HG03558 (cell line): ENCODE measurements around the gene OAF.

Experiments used
- ATAC-seq: cut with Tn5 transposase; IDR thresholded peaks from one replicate; pipeline ENCODE4 v1.9.1; 2021; ENCODE audit warnings: moderate number of reproducible peaks; ENCODE audit not compliant: unreplicated experiment; ENCODE audit errors: extremely low read depth

Gene OAF

DNA sequence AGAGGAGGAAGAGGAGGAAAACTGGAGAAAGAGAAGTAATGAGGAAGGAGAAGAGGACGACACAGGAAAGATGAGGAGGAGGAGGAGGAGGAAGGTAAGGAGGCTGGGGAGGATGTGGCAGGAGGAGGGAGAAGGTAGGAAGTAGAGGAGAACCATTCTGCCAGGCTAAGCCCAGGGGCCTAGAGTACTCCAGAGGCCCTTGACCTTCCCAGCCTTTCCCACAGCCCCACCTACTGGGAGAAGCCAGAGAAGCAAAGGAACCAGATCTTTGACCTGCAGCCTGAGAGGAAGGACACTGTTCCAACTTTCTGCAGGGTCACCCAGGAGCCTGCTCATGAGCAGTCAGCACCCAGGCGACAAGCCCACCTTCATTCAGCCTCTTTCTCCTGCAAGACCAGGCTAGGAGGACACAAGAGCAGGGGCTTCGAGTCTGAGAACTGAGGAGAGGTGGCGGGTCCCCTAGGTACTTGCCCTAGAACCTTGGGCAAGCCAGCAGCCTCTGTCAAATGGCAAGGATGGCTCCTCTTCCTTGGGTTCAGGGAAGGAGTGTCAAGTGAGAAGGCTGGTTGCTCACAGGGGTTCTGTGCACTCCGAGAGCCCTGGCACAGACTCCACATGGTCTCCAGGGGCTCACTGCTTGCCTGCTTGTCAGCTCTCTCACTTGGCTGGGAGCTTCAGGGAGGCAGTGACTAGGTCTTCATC is 27.9 kb upstream of the OAF start:
- ATAC-seq: no peak

DNA sequence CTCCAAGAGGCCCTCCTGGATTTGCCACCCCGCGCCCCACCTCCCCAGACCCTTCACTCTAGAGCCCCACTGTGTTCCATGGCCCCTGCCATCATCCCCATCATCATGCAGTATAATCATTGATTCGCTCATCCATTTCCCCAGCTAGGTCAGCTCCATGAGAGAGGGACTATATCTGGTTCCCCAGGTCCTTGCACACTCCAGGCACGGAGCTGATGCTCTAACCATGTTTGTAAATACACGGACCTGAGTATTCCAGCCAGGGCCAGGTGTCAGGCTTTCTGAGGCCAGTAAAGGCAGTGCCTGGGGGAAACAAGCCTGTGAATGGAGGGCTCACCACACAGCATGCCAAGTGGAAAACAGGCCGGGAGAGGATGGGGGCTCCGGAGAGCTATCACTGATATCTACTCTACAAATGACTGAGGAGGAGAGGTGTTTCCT is 27.1 kb upstream of the OAF start:
- no peak for ATAC-seq

DNA sequence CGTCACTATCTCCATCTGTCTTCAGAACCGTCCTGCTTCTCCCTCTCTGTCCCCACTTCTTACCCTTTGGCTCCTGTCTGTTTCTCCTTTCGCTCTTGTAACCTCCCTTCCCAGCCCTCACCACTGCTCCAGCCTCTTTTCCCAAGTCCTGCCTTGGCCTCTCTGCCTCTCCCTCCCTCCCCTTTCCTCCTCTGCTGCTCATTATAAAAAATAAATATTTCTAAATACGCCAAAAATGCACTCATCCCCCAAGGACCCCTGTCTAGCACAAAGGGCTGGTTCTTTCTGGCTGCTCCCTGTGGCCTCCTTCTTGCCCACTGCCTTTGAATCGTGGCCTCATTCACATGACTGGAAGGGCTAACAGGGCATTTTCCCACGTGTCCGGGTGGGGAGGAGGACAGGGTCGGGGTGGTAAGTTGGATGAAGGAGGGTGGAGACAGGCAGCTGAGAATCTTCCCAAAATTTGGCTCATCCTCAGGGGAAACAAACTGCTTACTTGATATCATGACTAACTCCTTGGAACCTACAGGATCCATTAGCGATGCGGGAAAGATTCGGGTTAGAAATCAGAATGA is 26.4 kb upstream of the OAF start:
- ATAC-seq: no peak

DNA sequence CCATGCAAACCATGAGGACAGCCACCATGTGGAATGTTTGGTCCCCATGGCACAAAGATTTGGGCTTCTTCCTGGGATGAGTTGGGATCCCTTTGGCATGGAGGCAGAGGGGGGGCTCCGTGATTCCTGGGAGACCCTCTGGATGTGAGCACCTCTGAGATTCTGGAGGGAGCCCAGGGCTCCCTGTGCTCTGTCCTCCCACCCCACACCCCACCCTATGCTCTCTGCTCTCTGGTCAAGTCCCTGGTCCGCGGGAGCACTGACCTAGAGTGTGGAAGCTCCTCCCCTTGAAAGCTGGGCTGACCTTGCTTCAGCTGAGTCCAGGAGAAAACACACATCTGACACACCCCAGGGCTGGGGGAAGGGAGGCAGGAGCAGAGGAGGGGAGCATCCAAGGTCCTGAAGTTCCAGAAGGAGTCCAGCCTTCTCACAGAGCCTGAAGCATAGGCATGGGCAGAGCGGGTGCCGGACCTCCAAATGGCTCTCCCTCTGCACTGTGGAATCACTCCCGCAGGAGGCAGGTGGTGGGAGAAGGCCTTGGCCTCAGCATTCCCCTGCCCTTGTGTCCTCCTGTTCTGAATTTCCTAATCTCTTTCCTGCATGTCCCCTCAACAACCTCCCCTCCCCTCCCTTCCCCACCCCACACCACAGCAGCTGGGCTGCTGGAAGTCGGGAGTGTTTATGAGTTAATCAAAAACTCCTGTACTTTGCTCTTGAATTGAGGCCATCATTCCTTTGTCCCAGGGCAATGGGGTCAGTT is 25.7 kb upstream of the OAF start:
- ATAC-seq: no peak

DNA sequence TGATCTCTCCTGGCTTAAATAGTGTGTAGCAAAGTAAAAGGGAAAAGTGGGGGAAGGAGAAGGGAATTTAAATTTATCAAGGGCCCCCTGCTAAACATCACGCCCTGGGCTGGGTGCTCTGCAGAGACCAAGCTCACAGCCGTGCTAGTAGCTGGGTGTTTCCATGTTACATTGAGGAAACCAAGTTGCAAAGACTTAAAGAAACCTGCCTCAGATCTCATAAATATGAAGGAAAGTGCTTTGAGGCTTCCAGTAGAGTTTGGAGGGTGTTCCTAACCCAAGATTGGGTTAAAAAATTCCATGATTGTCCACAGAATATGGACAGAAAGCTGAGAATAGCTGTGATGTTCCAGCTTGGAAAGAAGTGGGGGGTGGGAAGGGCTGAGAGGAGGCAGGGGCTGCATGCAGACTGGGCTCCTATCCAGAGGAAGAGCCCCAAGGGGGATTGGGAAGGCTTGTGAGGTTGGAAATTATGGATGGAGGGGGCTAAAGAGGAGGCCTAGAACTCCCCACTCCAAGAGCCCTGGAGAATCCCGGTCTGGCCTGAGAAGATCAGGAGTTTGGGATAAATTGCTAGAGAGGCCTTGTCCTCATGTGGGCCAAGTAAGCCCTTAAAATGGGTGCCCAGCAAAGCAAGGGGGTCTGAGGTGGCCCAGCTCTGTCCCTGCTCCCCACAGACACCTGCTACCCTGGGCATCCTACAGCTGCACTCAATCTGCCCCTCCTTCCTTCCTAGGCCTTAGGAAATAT is 25.0 kb upstream of the OAF start:
- ATAC-seq: no peak

DNA sequence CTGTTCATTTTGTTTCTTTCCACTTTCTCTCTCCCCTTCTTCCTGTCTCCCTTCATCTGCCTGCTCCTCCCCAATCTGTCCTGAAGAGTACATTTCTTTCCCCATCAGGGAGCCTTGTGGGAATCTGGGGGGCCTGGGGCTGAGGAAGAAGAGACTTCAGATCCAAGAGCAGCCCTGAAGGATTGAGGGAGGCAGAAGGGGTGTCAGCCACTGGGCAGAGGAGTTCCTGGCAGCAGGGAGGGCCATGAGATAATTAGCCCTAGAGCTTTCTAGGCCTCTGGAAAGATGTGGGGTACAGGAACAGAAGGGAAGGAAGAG is 24.4 kb upstream of the OAF start:
- ATAC-seq: no peak

DNA sequence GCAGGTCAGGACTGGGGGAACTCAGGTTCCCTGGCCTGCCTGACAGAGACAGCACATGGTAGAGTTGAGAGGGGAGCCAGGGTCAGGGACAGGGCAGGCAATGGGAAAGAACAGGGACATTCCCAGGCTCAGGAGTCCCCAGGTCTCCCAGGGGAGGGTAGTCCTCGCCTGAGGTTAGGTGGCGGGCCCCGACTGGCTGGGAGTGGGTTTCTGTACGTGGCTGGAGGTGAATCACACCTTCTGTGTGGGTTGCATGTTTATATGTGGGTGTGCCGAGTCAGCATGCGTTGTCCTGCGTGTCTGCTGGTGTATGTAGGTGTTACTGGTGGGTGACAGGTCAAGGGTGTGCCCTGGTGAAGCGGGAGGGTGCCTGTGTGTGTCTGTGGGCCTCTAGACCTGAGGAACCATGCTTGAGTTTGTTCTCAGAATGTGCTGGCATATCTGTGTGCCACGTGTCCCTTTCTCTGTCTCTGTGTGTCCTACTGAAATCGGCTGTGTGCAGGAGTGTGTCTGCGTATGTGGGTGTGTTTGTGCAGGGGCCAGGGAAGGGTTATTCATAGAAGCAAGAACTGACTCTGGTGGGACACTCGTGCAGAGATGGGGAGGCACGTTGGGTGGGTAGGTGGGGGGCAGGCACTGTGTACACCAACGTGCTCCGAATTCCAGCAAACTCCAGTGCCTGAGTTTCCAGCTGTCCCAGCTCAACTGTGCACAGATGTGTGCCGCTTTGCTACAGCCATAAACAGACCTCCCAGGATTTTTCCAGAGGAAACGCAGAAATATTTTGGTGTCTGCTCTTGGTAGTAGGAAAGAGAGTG is 23.8 kb upstream of the OAF start:
- ATAC-seq: no peak

DNA sequence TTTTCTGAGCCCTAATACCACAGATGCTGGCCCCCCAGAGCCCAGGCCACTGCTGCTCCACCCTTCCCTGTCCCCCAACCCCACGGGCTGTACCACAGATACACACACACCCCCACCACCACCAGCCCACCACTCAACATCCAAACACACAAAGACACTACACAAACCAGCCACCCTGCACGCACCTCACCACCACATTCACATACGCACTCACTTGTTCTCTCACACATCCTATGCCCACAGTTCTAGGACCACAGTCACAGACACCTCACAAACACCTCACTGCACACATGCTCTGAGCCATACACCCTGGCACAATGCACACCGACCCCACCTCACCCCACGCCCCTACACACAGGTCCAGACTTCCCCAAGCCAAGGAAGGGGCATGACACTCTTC is 22.5 kb upstream of the OAF start:
- no peak for ATAC-seq

DNA sequence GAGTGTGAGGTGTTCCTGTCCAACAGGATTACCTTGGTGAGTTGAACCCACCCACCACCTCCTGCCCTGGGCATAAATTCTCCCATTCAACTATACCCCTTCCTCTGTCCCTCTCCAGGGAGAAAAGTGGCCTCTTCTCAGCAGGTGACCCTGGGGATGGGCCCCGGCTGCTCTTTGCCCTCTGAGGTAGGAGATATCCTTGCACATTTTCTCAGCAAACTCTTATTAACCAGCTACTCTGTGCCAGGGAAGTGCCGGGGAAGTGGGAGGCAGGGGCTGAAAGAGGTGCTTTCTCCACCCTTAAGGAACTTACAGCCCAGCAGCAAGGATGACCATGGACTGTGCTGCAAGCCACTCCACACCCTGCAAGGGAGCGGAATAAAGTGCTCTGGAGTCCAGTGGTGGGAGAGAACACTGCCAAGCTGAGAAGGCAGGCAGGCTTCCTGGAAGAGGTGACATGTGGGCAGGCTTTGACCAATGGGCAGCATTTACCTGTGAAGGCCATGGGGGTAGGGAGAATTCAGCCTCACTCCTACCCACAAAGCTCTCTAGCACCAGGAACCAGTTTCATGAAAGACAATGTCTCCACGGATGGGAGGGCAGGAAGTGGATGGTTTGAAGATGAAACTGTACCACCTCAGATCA is 21.9 kb upstream of the OAF start:
- ATAC-seq: no peak

DNA sequence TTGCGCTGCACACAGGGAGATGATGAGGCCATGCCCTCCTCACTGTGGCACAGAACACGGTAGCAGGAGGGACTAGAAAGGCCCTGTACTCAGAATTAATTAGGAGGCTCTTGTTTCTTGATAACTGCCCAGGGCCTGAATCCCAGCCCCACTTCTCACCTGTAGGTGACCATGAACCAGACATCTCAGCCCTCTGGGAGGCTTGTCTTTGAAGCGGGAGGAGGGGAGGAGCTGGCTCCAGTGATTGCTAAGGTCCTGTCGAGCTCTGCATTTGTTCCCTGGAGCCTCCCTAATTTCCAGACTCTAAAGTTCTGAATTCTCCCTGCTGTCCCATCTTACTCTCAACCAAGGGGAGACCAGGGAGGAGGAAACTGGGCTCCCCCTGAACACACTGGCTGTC is 19.8 kb upstream of the OAF start:
- ATAC-seq: no peak

DNA sequence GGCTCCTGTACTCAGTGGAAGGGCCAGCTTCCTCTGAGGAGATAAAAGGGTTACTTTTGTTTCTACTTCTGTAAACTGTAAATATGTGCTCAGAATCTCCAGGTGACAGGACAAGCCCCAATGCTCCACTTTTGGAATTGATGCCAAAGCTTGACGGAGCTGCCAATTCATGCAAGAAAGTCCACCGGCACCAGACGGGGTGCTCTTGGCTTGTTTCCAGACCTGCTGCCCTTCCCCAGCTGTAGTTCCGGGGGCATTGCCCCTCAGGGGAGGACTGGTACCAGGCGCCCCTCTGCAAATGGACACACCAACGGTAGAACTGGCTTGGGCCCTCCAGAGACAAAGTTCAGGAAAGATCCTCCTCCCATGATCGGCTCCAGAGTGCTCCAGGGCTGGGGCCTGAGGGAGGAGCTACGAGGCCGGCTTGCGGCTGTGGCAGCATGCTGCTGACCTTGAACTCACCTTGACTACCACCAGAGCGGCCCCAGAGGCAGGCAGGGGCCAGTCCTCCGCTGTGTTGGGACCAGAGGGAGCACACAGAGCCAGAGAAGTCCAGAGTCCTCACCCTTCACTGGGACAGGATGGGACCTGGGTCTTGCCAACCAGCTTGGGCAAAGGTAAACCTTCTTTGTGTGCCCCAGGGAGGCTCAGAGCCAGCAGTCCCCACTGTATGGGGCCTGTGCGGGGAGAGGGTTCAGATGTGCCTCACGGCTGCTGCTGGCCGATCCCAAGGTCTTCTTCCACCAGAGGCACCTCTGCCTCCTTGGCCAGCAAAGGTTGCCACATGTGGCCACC is 17.8 kb upstream of the OAF start:
- ATAC-seq: no peak

DNA sequence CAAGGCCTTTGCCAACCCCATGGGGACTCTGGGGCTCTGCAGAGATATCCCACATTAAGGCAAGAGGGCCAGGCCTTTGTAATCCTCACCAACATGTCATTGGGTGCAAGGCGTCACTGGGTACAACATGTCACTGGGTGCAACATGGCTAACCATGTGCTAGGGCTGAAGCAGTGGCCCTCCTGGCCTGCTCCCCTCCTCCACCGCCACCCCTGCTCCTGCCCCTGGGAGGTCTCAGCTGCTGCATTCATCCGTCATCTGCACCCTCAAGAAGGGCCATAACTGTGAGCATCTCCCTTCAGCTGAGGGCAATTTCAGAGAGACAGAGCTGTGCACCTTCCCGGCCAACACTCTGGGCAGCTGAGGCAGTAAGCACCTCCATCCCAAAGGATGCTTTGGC is 16.7 kb upstream of the OAF start:
- no peak for ATAC-seq

DNA sequence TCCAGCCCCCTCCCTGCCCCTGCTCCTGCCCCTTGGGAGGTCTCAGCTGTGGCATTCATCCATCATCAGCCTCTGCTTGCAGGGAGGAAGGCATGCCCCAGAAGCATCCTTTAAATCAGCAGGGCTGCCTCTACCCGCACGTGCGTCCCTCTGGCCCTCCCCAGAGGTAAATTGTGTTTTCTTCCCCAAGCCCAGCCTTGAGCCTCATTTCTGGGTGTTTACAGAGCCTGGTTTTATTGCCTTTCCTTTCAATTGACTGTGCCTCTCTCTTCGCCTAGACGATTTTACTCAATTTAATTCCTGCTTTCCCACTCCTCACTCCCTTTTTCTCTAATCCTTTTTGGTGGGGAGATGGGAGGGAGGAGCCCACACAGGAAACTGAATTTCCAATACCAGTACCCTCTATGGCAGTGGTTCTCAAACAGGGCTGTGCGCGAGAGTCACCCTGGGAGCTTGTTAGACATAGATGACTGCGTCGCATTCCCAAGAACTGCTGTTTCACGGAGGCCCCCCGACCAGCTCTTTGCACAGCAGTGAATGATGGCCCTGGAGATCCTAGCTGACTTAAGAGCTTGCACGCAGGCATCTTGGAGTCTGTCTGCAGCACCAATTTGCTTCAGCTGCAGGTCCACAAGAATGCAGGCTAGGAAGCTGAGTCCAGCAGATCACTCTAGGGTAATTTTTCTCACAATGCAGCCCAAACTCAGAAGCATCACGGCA is 15.1 kb upstream of the OAF start:
- no peak for ATAC-seq

DNA sequence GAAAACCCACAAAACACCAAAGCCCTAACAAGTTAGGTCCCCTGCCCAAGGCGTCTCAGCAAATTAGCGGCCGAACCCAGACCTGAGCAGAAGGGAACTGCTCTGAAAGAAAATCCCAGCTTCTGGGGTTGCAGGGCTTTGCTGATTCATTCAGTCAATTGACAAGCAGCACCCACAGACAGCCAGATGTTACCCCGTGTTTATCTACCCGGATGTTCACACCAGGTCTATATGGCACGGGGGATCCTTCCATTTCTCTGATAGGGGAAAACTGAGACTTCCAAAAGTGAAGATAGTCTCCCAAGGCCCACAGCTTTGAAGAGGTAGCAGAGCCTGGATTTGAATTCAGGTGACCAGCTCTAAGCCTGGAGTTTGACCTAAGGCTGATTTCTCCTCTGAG is 14.0 kb upstream of the OAF start:
- no peak for ATAC-seq

DNA sequence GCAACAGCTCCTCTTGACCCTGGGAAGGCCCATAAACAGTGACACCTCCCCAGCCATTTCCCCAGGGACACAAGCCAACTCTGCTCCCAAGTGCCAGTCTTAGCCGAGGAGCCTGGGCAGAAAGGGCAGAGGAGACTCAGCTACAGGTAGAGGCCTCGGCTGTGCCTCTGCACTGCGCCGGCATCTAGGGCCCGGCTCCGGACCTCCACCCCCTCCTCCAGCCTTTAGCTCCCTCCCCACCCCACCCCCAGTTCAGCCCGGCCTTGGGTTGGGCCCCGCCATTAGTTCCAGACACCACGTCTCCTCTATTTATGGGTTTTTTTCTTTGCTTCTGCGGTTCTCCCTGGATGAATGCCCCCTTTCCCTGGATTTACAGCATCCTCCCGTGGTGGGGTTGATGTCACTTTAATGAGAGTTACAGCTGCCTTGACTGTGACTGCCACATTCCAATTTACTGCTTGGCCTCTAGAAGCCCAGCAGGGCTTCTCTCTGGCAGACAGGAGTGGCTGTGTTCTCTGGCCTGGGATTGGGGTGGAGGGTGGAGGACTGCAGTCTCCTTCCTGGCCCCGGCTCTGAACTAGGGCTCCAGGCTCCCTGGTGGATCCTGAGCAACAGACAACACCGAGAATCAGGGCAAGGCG is 13.5 kb upstream of the OAF start:
- no peak for ATAC-seq

DNA sequence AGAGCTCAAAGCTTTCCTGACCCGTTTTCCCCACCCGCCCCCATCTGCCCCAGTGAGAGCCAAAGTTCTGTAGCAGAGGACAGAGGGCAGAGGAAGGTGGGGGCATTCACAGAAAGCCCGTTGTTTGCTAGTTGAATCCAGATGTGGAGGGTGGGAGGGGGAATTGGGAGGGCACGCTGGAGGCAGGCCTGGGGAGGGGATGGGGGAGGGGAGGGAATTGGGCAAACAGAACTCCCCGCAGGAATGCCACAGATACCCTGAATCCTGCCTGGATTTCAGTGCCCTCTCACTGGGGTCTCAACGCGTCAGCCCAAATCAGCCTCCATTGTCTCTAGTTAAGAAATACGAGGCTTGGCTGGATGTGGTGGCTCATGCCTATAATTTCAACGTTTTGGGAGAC is 12.9 kb upstream of the OAF start:
- no peak for ATAC-seq

DNA sequence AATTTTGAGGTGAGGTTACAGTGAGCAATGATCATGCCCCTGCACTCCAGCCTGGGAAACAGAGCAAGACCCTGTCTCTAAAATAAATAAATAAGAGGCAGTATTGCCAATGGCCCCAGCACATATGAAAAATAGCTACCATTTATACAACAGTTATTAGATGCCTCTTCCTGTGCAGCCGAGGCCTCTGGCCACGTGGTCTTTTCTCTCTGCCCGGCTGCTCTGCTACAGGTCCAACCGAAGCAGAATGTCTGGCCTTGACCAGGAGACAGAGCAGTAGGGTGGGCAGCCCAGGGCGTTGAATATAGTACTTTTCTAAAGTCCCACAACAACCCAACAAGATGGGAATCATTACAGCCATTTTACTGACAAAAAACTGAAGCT is 12.4 kb upstream of the OAF start:
- ATAC-seq: no peak
